Kidney epithelial cell (primary cell): ENCODE measurements around the gene LARGE2. TPM values are rescaled to one million over a fixed set of nuclear protein-coding genes. Genes with fewer than 3 reads are reported as not detected.

ENCODE experiments used
- DNase-seq: peaks from one replicate; pipeline ENCODE4 v3.0.0-alpha.2; 2010; ENCODE audit warnings: low read depth
- H3K27me3 ChIP-seq: 2 replicates; pipeline ENCODE4 v1.6.0; 2011; ENCODE audit warnings: low read length; ENCODE audit not compliant: control insufficient read depth, insufficient read depth
- H3K36me3 ChIP-seq: 2 replicates; pipeline ENCODE4 v1.5.1; 2011; ENCODE audit warnings: low read length; ENCODE audit not compliant: control insufficient read depth, insufficient read depth
- H3K4me3 ChIP-seq: 2 replicates; pipeline ENCODE4 v1.5.1; 2011; ENCODE audit warnings: low read depth, mild to moderate bottlenecking, control low read depth, low read length
- total RNA-seq: library from RNA; depleted of rRNA; stranded (reverse); fragments of >200 nt; gene quantifications from 2 replicates; pipeline ENCODE4 v1.2.3, GENCODE V29; 2015
- TF ChIP-seq, protein P1 (sequence below): IDR thresholded peaks from 2 replicates; pipeline ENCODE4 v1.5.1; 2011; ENCODE audit warnings: mild to moderate bottlenecking, moderate library complexity, low read length, control low read depth, inconsistent platforms; ENCODE audit not compliant: insufficient read depth, poor library complexity, severe bottlenecking

The LARGE2 gene
- total RNA-seq, 1 donor from 2014 or later = 10.9 TPM

DNA sequence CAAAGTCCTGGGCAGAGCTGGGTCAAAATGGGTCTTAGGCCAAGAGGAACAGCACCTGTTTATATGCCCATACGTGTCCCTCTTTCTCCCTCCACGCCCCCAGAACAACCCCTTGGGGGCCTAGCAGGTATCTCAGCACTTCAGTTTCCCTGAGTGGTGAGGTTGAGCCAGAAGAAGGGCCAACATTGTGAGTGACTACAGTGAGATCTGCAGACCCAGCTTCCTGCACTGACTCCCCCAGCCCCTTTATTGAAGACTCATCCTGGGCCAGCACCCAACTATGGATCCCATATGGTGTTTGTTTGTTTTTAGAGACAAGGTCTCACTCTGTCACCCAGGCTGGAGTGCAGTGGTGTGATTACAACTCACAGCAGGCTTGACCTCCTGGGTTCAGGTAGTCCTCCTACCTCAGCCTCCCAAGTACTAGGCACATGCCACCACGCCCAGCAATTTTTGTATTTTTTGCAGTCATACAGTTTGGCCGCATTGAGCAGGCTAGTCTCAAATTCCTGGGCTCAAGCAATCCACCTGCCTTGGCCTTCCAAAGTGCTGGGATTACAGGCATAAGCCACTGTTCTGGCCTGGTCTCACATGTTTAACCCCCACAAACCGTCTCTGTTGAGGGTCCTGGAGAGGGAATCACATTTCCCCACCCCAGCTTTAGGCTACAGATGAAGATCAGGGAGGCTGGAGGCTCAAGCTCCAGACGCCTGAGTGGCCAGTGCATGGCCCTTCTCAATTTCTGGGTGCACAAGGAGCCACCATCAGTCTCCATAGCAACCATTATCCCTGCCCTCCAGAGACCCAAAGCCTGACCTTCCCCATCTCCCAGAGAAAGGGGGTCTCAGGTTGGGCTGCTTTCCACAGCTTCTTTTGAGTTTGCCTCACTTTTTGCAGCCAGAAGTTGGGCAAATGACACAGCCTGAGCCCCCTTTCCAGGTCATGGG lies 1.7 kb upstream of the LARGE2 start:
- no peaks in the 10 kb centered on the region for H3K36me3 ChIP-seq
- no peak for DNase-seq
- H3K4me3 ChIP-seq = no peak overlapping the region
- H3K27me3 ChIP-seq = peaks cover 39% of the 10 kb centered on the region
- TF ChIP-seq, protein P1, sequence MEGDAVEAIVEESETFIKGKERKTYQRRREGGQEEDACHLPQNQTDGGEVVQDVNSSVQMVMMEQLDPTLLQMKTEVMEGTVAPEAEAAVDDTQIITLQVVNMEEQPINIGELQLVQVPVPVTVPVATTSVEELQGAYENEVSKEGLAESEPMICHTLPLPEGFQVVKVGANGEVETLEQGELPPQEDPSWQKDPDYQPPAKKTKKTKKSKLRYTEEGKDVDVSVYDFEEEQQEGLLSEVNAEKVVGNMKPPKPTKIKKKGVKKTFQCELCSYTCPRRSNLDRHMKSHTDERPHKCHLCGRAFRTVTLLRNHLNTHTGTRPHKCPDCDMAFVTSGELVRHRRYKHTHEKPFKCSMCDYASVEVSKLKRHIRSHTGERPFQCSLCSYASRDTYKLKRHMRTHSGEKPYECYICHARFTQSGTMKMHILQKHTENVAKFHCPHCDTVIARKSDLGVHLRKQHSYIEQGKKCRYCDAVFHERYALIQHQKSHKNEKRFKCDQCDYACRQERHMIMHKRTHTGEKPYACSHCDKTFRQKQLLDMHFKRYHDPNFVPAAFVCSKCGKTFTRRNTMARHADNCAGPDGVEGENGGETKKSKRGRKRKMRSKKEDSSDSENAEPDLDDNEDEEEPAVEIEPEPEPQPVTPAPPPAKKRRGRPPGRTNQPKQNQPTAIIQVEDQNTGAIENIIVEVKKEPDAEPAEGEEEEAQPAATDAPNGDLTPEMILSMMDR = no peak

DNA sequence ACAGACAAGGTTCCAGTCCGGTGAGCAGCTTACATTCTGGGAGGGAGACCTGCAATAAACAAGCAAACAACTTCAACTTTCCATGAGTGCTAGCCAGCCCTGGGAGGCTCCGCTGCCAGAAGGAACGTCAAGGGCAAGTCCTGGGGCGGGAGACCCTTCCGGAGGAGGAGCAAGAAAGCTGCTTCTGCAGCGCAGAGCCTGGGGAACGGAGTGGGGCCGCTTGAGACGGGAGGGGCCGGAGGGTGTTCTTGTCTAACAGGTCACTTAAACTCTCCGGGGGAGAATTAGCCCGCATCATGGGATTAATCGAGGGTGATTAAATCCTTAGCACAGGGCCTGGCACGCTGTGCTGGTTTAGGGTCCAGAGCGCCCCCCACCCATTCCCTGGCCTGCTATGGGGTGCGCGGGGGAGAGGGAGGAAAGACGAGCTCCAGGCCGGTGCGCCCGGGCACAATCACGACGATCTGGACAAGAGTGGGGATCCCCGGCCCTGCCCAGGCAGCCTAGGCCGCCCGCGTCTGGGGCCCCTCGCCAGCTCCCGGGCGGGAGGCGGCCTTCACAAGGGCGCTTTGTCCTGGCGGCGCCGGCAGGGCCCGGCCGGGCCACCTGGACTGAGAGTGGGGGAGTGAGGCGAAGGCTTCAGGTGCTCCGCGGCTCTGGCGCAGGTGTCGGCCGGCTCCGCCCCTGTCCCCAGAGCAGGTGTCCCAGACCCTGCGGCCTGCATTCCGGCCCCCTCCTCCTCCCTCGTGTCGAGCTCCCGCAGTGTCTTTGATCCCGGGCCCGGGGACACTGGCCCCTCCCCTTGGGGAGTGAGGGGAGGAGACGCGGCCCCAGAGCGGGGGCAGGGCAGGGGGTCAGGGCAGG lies 663 bp upstream of the LARGE2 start:
- H3K4me3 ChIP-seq = peak overlapping the region; percentile 14
- DNase-seq = no peak
- TF ChIP-seq, protein P1 = no peak
- no peaks in the 10 kb centered on the region for H3K36me3 ChIP-seq
- H3K27me3 ChIP-seq = peaks cover 39% of the 10 kb centered on the region

DNA sequence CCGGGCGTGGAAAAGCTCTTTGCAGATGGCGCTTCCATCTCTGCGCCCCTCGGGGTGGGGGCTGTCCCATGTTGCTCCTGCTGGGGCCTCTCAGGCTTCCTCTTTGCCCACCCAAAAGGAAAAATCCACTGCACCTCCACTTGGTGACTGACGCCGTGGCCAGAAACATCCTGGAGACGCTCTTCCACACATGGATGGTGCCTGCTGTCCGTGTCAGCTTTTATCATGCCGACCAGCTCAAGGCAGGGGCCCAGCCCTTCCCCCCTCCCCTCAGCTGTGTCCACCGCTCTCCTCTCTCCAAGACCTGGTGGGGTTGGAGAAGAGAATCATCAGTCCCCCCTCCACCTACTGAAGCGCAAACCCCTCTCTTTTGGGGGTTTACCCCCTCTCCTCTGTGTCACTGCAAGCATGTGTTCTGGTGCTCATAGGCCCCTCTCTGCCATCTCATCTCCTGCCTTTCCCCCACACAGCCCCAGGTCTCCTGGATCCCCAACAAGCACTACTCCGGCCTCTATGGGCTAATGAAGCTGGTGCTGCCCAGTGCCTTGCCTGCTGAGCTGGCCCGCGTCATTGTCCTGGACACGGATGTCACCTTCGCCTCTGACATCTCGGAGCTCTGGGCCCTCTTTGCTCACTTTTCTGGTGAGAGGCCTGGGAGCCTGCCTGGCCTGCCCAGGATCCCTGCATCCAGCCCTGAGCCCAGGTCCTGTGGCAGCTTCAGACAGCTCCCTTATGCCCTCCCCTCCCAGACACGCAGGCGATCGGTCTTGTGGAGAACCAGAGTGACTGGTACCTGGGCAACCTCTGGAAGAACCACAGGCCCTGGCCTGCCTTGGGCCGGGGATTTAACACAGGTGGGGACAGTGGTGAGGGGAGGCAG lies 1.8 kb downstream of the LARGE2 start:
- TF ChIP-seq, protein P1 = no peak
- Histone ChIP-seq H3K36me3 (no peaks in the 10 kb centered on the region), H3K27me3 (peaks cover 39% of the 10 kb centered on the region), H3K4me3 (no peak overlapping the region)
- no peak for DNase-seq

DNA sequence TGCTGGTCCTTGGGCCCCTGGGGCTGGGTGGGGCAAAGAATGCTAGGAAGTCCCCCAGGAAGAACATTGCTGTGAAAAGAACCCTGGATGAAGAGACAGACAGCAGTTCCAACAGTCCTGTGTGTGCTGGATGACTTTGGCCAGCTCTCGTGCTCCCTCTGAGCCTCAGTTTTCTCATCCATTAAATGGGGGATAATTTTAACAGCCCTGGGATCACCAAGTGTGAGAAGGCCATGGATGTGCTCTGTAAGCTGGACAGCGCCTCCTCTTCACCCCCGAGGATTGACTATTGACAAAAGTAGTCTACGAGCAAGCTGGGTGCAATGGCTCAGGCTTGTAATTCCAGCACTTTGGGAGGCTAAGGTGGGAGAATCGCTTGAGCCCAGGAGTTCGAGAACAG lies 2.5 kb downstream of the LARGE2 start:
- no peaks in the 10 kb centered on the region for H3K36me3 ChIP-seq
- no peak overlapping the region for H3K4me3 ChIP-seq
- H3K27me3 ChIP-seq = peaks cover 39% of the 10 kb centered on the region
- DNase-seq = no peak
- TF ChIP-seq, protein P1 = no peak

DNA sequence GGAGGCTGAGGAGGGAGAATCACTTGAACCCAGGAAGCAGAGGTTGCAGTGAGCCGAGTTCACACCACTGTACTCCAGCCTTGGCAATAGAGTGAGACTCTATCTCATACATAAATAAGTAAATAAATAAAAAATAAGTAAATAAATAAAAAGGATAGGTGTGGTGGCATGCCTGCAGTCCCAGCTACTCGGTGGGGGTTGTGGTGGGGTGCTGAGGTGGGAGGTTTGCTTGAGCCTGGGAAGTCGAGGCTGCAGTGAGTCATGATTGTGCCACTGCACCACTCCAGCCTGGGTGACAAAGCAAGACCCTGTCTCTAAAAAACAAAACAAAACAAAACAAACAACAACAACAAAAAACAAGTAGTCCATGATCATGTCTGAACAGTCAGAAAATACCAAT lies 3.1 kb downstream of the LARGE2 start:
- Histone ChIP-seq H3K36me3 (no peaks in the 10 kb centered on the region), H3K27me3 (peaks cover 37% of the 10 kb centered on the region), H3K4me3 (no peak overlapping the region)
- DNase-seq = no peak
- TF ChIP-seq, protein P1 = no peak
